ENCODE measurements around the gene WDR19. TPM values are rescaled to one million over a fixed set of nuclear protein-coding genes. Genes with fewer than 3 reads are reported as not detected.
A peak's percentile ranks its signal among the peaks of the same experiment; 100 is the strongest.
"Not testable (repeated sequence)": the region's sequence is repeated elsewhere in the genome, so short reads cannot be mapped to it uniquely, and the experiment has no call there.

WDR19 gene
- polyA plus RNA-seq (ENCODE audit: insufficient read length in 4 of 4), result 100 to 1,000 TPM in 1 of 4 donors, 10 to 100 TPM in 3; 60.8 to 113 (median 87.2) TPM

GRCh38 chr4:39181905-39182638 is at the start of gene WDR19:
WDR19 (plus strand) TSS chr4:39182529; CDS start chr4:39182558, 29 bp downstream.
- DNase-seq (ENCODE audit: low read depth in 4 of 4, low spot score in 2 of 4), result peak; percentile 90 to 99 (median 98)

GRCh38 chr4:39133623-39134022 is 48.7 kb upstream of the WDR19 start:
- DNase-seq (ENCODE audit: low read depth in 4 of 4, low spot score in 2 of 4), result no peak

DNA sequence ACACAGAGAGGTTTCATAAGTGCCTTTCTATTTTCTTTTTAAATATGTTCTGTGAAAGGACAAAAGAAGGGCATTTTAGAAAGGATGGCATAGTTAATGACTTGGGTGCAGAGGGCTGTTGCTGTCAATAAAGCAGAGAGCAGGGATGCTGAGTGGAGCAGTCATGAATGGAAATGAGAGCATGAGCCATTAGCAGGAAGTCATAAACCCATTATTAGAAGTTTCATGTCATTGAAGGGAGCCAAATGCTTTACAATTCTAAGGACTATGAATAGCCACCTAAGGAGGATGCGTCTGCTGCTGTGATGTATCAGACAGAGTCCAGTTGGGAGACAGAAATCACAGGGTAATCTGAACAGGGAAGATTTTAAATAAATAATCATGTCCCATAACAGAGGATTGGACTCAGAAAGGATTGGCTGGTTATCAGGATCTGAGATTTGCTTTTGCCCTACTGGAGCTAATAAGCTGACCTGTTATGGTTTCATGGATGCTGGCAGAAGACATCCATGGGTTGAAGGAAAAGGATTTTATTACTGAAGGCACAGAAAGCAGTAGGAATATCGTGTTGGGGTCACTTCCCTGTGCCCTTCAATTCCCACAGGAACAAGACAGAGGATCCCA is 47.5 kb upstream of the WDR19 start:
- peak in 1 of 4 donors; percentile 7 for DNase-seq (ENCODE audit: low read depth in 4 of 4, low spot score in 2 of 4)

DNA sequence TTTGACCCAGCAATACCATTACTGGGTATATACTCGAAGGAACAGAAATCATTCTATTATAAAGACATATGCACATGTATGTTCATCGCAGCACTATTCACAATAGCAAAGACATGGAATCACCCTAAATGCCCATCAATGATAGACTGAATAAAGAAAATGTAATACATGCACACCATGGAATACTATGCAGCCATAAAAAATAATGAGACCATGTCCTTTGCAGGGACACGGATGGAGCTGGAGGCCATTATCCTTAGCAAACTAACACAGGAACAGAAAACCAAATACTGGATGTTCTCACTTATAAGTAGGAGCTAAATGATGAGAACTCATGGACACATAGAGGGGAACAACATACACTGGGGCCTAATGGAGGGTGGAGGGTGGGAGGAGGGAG is 44.1 kb upstream of the WDR19 start:
- DNase-seq (ENCODE audit: low read depth in 4 of 4, low spot score in 2 of 4), result not testable (repeated sequence)

GRCh38 chr4:39146211-39146610 is 36.1 kb upstream of the WDR19 start:
- DNase-seq (ENCODE audit: low read depth in 4 of 4, low spot score in 2 of 4), result no peak

DNA sequence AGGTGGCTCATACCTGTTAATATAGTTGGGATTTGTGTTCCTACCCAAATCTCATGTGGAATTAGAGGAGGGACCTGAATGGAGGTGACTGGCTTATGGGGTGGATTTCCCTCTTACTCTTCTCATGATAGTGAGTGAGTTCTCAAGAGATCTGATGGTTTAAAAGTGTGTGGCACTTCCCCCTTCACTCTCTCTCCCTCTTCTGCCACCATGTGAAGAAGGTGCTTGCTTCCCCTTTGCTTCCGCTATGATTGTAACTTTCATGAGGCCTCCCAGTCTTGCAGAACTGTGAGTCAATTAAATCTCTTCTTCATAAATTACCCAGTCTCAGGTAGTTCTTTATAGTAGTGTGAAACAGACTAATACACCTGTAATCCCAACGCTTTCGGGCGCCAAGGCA is 28.3 kb upstream of the WDR19 start:
- DNase-seq (ENCODE audit: low read depth in 4 of 4, low spot score in 2 of 4), result no peak

GRCh38 chr4:39157520-39157919 is 24.8 kb upstream of the WDR19 start:
- no peak for DNase-seq (ENCODE audit: low read depth in 4 of 4, low spot score in 2 of 4)

GRCh38 chr4:39166177-39166576 is 16.2 kb upstream of the WDR19 start:
- DNase-seq (ENCODE audit: low read depth in 4 of 4, low spot score in 2 of 4), result no peak

- no peak for DNase-seq (ENCODE audit: low read depth in 4 of 4, low spot score in 2 of 4)
Measured at GRCh38 chr4:39166669-39167068, 15.7 kb upstream of the WDR19 start.

- no peak for DNase-seq (ENCODE audit: low read depth in 4 of 4, low spot score in 2 of 4)
Measured at GRCh38 chr4:39169426-39169825, 12.9 kb upstream of the WDR19 start.

GRCh38 chr4:39170301-39170700 is 12.0 kb upstream of the WDR19 start:
- DNase-seq (ENCODE audit: low read depth in 4 of 4, low spot score in 2 of 4), result no peak

DNA sequence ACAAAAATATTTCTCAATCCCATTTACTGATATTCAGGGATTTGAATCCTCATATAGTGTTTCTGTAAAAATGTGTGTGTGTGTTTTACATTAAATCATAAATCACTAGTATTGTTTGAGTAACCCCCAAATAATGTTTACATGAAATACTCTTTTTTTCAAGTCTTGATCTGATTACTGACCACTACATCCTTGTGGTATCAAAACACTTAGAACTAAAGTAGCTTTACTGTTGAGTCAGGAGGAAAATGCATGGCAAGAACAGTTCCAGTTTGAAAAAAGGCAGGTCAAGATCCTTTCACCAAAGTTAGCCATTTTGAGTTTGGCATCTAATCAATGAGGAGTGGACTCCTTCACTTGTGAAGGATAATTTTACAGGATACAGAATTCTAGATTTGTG is 3.6 kb upstream of the WDR19 start:
- DNase-seq (ENCODE audit: low read depth in 4 of 4, low spot score in 2 of 4), result no peak

DNA sequence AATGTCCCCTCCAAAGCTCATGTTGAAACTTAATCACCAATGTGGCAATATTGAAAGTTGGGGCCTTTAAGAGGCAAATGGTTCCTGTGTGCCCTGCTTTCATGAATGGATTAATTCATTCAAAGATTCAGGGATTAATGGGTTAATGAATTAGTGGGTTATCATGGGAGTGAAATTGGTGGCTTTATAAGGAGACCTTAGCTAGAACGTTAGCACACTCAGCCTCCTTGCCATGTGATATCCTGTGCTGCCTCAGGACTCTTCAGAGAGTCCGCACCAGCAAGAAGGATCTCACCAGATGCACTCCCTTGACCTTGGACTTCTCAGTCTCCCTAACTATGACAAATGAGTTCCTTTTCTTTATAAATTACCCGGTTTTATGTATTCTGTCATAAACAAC is 2.6 kb upstream of the WDR19 start:
- DNase-seq (ENCODE audit: low read depth in 4 of 4, low spot score in 2 of 4), result no peak

DNA sequence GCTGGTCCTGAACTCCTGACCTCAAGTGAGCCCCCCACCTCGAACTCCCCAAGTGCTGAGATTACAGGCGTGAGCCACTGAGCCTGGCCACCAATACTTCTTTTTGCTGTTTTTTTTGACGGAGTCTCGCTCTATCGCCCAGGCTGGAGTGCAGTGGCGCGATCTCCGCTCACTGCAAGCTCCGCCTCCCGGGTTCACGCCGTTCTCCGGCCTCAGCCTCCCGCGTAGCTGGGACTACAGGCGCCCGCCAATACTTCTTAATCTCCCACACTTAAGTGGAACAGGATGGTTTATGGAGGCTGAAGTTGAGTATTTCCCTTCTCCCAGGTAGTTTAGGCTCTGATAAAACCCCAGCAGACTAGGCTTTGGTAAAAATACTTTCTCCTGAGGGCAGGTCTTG is 1.7 kb upstream of the WDR19 start:
- not testable (repeated sequence) for DNase-seq (ENCODE audit: low read depth in 4 of 4, low spot score in 2 of 4)

GRCh38 chr4:39181520-39181904 is 817 bp upstream of the WDR19 start:
- DNase-seq (ENCODE audit: low read depth in 4 of 4, low spot score in 2 of 4), result no peak

GRCh38 chr4:39201963-39202362 is 19.6 kb downstream of the WDR19 start:
- DNase-seq (ENCODE audit: low read depth in 4 of 4, low spot score in 2 of 4), result no peak

DNA sequence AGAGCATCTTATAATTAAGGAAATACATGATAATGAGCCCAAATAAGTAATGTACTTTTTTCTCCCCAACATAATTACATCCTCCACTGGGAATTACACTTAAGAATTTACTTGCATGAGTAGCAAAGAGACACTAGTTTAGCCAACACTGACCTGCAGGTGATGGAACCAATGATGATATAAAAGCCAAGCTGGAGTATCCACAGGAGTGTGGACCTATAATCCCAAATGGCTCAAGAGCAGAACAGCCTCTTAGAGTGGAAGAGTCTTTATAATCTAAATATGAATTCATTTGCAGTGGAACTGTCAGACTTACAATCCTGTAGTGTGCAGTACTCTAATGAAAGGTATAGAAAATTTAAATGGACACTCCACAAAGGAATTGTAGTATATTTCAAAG is 22.2 kb downstream of the WDR19 start:
- DNase-seq (ENCODE audit: low read depth in 4 of 4, low spot score in 2 of 4), result no peak

GRCh38 chr4:39205000-39205399 is 22.7 kb downstream of the WDR19 start:
- DNase-seq (ENCODE audit: low read depth in 4 of 4, low spot score in 2 of 4), result no peak

DNA sequence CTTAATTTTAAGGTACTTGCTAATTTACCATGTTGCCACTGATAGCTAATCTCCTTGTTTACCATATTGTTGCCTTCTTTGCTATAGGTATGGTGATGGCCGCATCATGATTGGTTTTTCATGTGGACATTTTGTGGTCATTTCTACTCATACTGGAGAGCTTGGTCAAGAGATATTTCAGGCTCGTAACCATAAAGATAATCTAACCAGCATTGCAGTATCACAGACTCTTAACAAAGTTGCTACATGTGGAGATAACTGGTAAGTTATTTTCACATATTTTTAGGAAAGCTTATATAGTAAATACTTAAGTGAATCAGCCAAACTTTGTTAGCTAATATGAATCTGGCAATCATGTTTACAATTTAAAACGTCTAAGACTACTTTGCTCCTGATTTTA is 23.1 kb downstream of the WDR19 start:
- no peak for DNase-seq (ENCODE audit: low read depth in 4 of 4, low spot score in 2 of 4)

DNA sequence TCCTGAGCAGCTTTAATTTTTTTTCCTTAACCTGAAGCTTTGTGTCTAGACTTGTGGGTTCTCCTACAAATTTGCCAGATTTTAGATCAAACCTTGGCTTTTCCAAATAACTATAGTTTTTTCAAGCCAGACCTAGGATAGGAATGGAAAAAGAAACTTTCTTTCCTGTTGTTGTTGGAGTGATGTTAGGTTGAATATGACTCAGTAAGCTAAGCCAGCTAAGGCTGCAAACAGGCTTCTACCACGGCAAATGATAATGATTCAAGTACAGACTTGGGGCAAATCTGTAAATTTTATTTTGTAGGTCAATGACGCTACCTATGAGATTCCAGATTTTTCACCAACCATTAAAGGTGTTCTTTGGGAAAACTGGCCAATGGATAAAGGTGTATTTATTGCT is 45.6 kb downstream of the WDR19 start:
- no peak for DNase-seq (ENCODE audit: low read depth in 4 of 4, low spot score in 2 of 4)

DNA sequence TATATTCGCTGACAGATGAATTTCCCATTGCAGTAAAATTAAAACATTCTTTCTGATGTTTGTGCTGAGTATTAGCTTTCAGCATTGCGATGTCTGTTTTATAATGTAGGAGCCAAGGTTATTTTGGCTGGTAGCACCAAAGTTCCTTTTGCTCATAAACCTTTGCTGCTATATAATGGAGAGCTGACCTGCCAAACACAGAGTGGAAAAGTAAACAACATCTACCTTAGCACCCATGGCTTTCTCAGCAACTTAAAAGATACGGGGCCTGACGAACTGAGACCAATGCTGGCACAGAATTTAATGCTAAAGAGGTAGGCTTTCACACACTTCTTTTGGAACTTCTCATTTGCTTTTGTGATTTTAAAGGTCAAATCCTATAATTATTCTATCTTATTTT is 46.0 kb downstream of the WDR19 start:
- DNase-seq (ENCODE audit: low read depth in 4 of 4, low spot score in 2 of 4), result no peak

DNA sequence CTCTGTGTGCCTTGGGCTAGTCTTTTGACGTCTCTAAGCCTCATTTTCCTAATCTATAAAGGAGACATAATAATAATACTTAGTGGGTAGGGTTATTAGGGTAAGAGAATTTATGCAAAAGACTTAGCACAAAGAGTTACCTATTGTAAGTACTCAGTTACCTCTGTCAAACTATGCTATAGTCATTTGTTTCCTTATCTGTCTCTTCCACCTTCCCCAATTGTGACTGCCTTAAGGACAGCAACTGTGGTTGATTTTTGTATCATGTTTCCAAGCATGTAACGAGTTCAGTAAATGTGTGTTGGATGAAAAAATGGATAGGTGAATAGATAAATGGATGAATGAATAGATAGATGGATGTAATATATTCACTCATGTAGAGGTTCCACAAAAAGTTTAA is 48.1 kb downstream of the WDR19 start:
- no peak for DNase-seq (ENCODE audit: low read depth in 4 of 4, low spot score in 2 of 4)
